ENCODE measurements around the gene SPATS2. TPM values are rescaled to one million over a fixed set of nuclear protein-coding genes. Genes with fewer than 3 reads are reported as not detected.
"Not testable (repeated sequence)": the region's sequence is repeated elsewhere in the genome, so short reads cannot be mapped to it uniquely, and the experiment has no call there.

The SPATS2 gene
- 10 to 100 TPM; 21.8 to 34.3 TPM for total RNA-seq
- polyA plus RNA-seq (ENCODE audit: insufficient read length in 2 of 2): 10 to 100 TPM; 41.9 to 44.6 TPM
- long read RNA-seq, donor 1, partial matches to known transcripts: 14 of 45 reads
- long read RNA-seq, donor 1, other reads (novel, unspliced or antisense): 25 of 45 reads
- long read RNA-seq, donor 2, partial matches to known transcripts: 0 of 4 reads
- long read RNA-seq, donor 2, other reads (novel, unspliced or antisense): 0 of 4 reads
- long read RNA-seq, donor 3, partial matches to known transcripts: 5 of 11 reads
- long read RNA-seq, donor 3, other reads (novel, unspliced or antisense): 0 of 11 reads
- long read RNA-seq, donor 4, transcript SPATS2-213 (5 exons, 1,061 nt): major isoform, 13 of 72 reads
- long read RNA-seq, donor 4, partial matches to known transcripts: 31 of 72 reads
- long read RNA-seq, donor 4, other reads (novel, unspliced or antisense): 20 of 72 reads

DNA sequence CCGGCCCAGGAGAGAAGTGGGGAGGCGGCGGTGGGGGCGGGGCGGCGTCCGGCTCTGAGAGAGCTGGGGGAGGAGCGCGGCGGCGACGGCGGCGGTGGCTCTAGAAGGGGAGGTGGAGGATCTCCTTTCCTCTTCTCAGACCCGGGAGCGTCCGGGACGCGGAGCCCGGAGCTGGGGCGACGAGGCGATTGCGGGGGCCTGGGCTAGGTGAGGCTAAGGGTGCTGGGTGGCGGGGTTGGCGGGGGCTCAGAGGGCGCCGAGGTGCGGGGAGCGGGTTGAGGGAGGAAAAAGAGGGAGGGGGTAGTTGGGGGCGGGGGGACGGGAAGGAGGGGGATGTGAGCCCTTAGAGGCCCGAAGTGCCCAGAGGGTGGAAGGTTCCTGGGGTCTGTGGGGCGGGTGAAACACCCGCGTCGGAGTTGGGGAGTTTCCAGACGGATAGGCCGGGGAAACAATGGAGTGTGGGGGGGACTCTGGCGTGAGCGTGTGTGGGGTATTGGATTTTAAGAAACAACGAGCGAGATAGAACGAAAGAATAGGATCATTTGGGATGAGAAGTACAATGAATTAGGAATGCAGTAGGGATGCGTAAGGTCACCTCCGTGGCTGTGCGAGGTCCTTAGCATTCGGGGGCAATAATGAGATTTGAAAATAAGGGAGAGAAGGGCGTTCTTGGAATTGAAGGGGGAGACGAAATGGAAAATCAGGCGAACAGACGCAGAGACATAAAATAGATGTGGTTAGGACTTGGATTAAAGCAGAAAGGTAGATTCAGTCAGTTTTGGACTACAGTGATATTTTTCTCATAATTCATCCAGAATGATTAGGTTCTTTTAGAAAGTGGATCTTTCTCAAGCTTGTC lies at the start of gene SPATS2:
Gene SPATS2, plus strand, starts transcription at position 82 of the 859 bp plus-strand sequence. CDS start 93,551 bp downstream, outside the sequence.
- H3K36me3 ChIP-seq (ENCODE audit: control insufficient read depth, insufficient read depth, low read length): no peaks in the 10 kb centered on the region
- H3K4me3 ChIP-seq (ENCODE audit: low read depth, low read length): peak within 1 kb of the TSS; percentile 95
- H3K27ac ChIP-seq (ENCODE audit: low read depth, low read length): peak within 1 kb of the TSS; percentile 99
- peak in 2 of 6 donors; percentile 74 to 75 for DNase-seq (ENCODE audit: low read depth in 4 of 6, low spot score in 6 of 6)
- under 1% methylated on average over 24 of the region's 52 CpGs for WGBS (ENCODE audit: insufficient coverage)
- H3K9me3 ChIP-seq (ENCODE audit: control insufficient read depth, insufficient read depth, low read length): no peaks in the 10 kb centered on the region
- H3K27me3 ChIP-seq (ENCODE audit: control insufficient read depth, insufficient read depth, low read length): no peaks in the 10 kb centered on the region
- peaks cover 10% of the 10 kb centered on the region for H3K4me1 ChIP-seq (ENCODE audit: control insufficient read depth, insufficient read depth, low read length)

DNA sequence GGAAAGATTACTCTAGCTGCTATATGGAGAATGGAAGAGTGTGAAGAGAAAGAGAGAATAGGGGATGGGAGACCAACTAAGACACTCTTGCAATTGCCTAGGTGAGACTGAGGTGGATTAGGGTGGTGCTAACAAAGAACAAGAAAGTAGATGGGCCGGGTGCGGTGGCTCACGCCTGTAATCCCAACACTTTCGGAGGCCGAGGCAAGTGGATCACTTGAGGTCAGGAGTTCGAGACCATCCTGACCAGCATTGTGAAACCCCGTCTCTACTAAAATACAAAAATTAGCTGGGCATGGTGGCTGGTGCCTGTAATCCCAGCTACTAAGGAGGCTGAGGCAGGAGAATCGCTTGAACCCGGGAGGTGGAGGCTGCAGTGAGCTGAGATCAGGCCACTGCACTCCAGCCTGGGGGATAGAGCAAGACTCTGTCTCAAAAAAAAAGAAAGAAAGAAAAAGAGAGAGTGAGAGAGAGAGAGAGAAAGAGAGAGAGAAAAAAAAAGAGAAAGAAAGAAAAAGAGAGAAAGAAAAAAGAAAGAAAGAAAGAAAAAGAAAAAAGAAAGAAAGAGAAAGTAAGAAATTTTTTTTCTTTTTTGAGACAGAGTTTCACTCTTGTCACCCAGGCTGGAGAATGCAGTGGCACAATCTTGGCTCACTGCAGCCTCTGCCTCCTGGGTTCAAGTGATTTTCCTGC lies 46.7 kb upstream of the SPATS2 start:
- not testable (repeated sequence) for H3K27ac ChIP-seq (ENCODE audit: low read depth, low read length); H3K36me3 ChIP-seq (ENCODE audit: control insufficient read depth, insufficient read depth, low read length); H3K9me3 ChIP-seq (ENCODE audit: control insufficient read depth, insufficient read depth, low read length); H3K4me3 ChIP-seq (ENCODE audit: low read depth, low read length); DNase-seq (ENCODE audit: low read depth in 4 of 6, low spot score in 6 of 6); H3K27me3 ChIP-seq (ENCODE audit: control insufficient read depth, insufficient read depth, low read length)
- 92% methylated on average over 6 of the region's 9 CpGs for WGBS (ENCODE audit: insufficient coverage)
- H3K4me1 ChIP-seq (ENCODE audit: control insufficient read depth, insufficient read depth, low read length): peaks cover 18% of the 10 kb centered on the region

DNA sequence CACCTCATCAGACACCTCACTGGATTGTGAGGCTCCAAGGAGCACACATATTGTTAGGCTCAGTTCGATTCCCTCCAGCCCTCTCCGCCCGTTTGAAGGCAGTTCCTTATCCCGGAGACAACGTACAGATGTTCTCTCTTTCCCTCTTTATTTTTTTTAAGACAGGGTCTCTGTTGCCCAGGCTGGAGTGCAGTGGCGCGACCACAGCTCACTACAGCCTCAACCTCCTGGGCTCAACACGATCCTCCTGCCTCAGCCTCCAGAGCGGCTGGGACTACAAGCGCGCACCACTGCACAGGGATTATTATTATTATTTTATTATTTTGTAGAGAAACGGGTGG lies 44.9 kb upstream of the SPATS2 start:
- Histone ChIP-seq H3K27ac (ENCODE audit: low read depth, low read length) (no peak overlapping the region), H3K4me3 (ENCODE audit: low read depth, low read length) (peak overlapping the region; percentile 67), H3K9me3 (ENCODE audit: control insufficient read depth, insufficient read depth, low read length) (no peaks in the 10 kb centered on the region), H3K27me3 (ENCODE audit: control insufficient read depth, insufficient read depth, low read length) (no peaks in the 10 kb centered on the region), H3K4me1 (ENCODE audit: control insufficient read depth, insufficient read depth, low read length) (peaks cover 18% of the 10 kb centered on the region), H3K36me3 (ENCODE audit: control insufficient read depth, insufficient read depth, low read length) (no peaks in the 10 kb centered on the region)
- WGBS (ENCODE audit: insufficient coverage): 47% methylated on average over 8 of the region's 12 CpGs
- DNase-seq (ENCODE audit: low read depth in 4 of 6, low spot score in 6 of 6): peak in 1 of 6 donors; percentile 6

DNA sequence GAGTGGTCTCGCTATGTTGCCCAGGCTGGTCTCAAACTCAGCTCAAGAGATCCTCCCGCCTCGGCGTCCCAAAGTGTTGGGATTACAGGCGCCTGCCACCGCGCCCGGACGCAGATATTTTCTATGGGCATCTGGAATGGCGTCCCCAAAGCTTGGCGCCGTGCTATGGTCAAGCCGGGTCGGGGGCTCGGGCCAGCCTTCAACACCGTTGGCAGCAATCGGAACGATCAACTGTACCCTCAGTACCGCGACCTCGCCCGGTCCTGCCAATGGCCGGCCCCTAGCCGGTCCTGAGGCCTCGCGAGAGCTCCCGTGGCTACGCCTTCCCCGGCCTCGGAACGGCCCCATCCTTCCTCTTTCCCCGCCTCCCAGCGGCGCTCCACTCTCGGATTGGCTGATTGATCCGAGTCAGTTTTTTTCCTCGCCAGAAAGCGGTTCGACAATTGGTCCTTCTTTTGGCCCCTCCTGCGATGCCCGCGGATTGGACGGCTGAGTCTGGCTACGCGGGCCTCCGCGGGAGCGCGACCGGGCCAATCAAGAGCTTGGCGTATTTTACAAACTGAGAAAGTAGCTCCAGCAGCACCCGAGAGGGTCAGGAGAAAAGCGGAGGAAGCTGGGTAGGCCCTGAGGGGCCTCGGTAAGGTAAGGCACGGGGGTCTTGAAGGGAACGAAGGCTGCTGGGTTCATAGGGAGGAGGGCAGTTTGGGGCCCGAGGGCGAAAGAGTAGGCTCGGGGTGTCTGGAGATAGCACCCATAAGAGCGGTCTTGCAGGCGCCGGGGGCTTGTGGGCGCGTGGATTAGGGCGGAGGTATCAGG lies 44.3 kb upstream of the SPATS2 start, which contains the start of gene TROAP:
Gene TROAP, plus strand, starts transcription at position 548 of the 816 bp plus-strand sequence. CDS start 354 bp downstream, outside the sequence.
- peaks cover 18% of the 10 kb centered on the region for H3K4me1 ChIP-seq (ENCODE audit: control insufficient read depth, insufficient read depth, low read length)
- H3K9me3 ChIP-seq (ENCODE audit: control insufficient read depth, insufficient read depth, low read length): no peaks in the 10 kb centered on the region
- peak within 1 kb of the TSS; percentile 67 for H3K4me3 ChIP-seq (ENCODE audit: low read depth, low read length)
- no peak within 1 kb of the TSS for H3K27ac ChIP-seq (ENCODE audit: low read depth, low read length)
- H3K27me3 ChIP-seq (ENCODE audit: control insufficient read depth, insufficient read depth, low read length): no peaks in the 10 kb centered on the region
- no peaks in the 10 kb centered on the region for H3K36me3 ChIP-seq (ENCODE audit: control insufficient read depth, insufficient read depth, low read length)
- peak; percentile 94 to 100 (median 98) for DNase-seq (ENCODE audit: low read depth in 4 of 6, low spot score in 6 of 6)
- under 1% methylated on average over 65 of the region's 65 CpGs for WGBS (ENCODE audit: insufficient coverage)

DNA sequence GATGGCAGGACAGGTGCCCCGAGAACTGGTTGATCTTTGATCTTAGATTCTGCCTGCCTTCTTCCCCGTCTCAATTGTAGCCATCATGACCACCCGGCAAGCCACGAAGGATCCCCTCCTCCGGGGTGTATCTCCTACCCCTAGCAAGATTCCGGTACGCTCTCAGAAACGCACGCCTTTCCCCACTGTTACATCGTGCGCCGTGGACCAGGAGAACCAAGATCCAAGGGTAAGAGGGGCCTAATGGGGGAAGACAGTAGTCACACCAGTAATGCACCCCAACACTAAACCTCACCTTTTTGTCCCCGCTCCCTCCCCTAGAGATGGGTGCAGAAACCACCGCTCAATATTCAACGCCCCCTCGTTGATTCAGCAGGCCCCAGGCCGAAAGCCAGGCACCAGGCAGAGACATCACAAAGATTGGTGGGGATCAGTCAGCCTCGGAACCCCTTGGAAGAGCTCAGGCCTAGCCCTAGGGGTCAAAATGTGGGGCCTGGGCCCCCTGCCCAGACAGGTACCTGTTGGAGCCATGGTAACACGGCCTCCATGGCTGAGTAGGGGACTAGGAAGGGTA lies 43.7 kb upstream of the SPATS2 start:
- DNase-seq (ENCODE audit: low read depth in 4 of 6, low spot score in 6 of 6): no peak
- Histone ChIP-seq H3K4me3 (ENCODE audit: low read depth, low read length) (peak overlapping the region; percentile 67), H3K27ac (ENCODE audit: low read depth, low read length) (no peak overlapping the region), H3K4me1 (ENCODE audit: control insufficient read depth, insufficient read depth, low read length) (peaks cover 18% of the 10 kb centered on the region), H3K36me3 (ENCODE audit: control insufficient read depth, insufficient read depth, low read length) (no peaks in the 10 kb centered on the region), H3K9me3 (ENCODE audit: control insufficient read depth, insufficient read depth, low read length) (no peaks in the 10 kb centered on the region), H3K27me3 (ENCODE audit: control insufficient read depth, insufficient read depth, low read length) (no peaks in the 10 kb centered on the region)
- 13% methylated on average over 9 of the region's 19 CpGs for WGBS (ENCODE audit: insufficient coverage)

DNA sequence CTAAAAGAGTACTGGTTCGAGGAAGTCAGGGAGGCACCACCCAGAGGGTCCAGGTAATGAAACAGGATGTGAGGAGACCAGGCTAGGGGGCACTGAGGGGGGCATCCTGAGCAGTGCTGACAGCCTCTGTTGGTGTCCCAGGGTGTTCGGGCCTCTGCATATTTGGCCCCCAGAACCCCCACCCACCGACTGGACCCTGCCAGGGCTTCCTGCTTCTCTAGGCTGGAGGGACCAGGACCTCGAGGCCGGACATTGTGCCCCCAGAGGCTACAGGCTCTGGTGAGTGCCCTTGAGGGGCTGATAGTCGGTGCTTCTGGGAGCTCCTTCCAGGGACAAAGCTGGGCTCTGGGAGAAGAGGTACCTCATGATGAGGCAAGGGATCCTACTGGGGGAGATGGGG lies 41.7 kb upstream of the SPATS2 start:
- Histone ChIP-seq H3K27me3 (ENCODE audit: control insufficient read depth, insufficient read depth, low read length) (no peaks in the 10 kb centered on the region), H3K4me3 (ENCODE audit: low read depth, low read length) (no peak overlapping the region), H3K36me3 (ENCODE audit: control insufficient read depth, insufficient read depth, low read length) (peaks cover 6% of the 10 kb centered on the region), H3K27ac (ENCODE audit: low read depth, low read length) (no peak overlapping the region), H3K4me1 (ENCODE audit: control insufficient read depth, insufficient read depth, low read length) (peaks cover 18% of the 10 kb centered on the region), H3K9me3 (ENCODE audit: control insufficient read depth, insufficient read depth, low read length) (no peaks in the 10 kb centered on the region)
- no peak for DNase-seq (ENCODE audit: low read depth in 4 of 6, low spot score in 6 of 6)
- WGBS (ENCODE audit: insufficient coverage): 93% methylated on average over 6 of the region's 6 CpGs

DNA sequence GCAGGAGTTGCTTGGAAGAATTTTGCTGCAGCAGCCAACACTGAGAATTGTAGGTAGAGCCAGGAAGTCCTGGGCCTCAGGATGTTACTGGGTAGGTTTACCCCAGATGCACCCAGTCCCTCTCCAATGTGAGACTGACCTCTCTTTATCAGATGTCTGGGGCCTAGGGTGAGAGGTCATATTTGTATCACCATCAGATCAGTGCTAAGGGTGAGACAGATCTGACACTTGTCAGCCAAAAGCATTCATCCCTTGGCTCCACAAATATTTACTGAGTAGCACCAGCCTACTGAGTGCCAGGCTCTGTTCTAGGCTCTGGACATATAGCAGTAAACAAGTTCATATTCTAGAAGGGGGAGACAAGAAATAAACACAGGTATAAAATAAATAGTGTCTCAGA lies 39.9 kb upstream of the SPATS2 start:
- peaks cover 30% of the 10 kb centered on the region for H3K4me1 ChIP-seq (ENCODE audit: control insufficient read depth, insufficient read depth, low read length)
- peaks cover 8% of the 10 kb centered on the region for H3K36me3 ChIP-seq (ENCODE audit: control insufficient read depth, insufficient read depth, low read length)
- peaks cover 11% of the 10 kb centered on the region for H3K27me3 ChIP-seq (ENCODE audit: control insufficient read depth, insufficient read depth, low read length)
- no peaks in the 10 kb centered on the region for H3K9me3 ChIP-seq (ENCODE audit: control insufficient read depth, insufficient read depth, low read length)
- H3K27ac ChIP-seq (ENCODE audit: low read depth, low read length): no peak overlapping the region
- no peak for DNase-seq (ENCODE audit: low read depth in 4 of 6, low spot score in 6 of 6)
- H3K4me3 ChIP-seq (ENCODE audit: low read depth, low read length): no peak overlapping the region

DNA sequence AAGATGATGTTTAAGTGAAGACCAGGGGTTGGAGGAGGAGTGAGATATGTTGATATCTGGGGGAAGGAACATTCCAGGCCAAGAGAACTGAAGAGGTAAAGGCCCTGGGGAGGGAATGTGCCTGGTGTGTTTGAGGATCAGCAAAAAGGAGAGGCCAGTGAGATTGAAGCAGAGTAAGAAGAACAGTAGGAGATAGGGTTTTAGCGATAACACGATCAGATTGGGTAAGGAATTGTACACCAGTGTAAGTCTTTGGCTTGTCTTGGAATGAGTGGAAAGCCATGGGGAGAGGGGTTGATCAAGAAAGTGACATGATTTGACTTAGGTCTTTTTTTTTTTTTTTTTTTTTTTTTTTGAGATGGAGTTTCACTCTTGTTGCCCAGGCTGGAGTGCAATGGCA lies 39.4 kb upstream of the SPATS2 start:
- DNase-seq (ENCODE audit: low read depth in 4 of 6, low spot score in 6 of 6): no peak
- Histone ChIP-seq H3K4me1 (ENCODE audit: control insufficient read depth, insufficient read depth, low read length) (peaks cover 33% of the 10 kb centered on the region), H3K27ac (ENCODE audit: low read depth, low read length) (no peak overlapping the region), H3K27me3 (ENCODE audit: control insufficient read depth, insufficient read depth, low read length) (peaks cover 16% of the 10 kb centered on the region), H3K9me3 (ENCODE audit: control insufficient read depth, insufficient read depth, low read length) (no peaks in the 10 kb centered on the region), H3K4me3 (ENCODE audit: low read depth, low read length) (no peak overlapping the region), H3K36me3 (ENCODE audit: control insufficient read depth, insufficient read depth, low read length) (peaks cover 8% of the 10 kb centered on the region)
- WGBS (ENCODE audit: insufficient coverage): 100% methylated on average over 2 of the region's 2 CpGs
